Bronchial epithelial cell (primary cell): ENCODE data around the gene SERINC1. TPM values are rescaled to one million over a fixed set of nuclear protein-coding genes. Genes with fewer than 3 reads are reported as not detected.

Experiments used
- DNase-seq: peaks from one replicate; pipeline ENCODE4 v3.0.0-alpha.2; 2010; ENCODE audit warnings: low read depth
- FAIRE-seq: peaks from 2 replicates; lab custom pipeline; 2011; peaks lifted over from hg19 to GRCh38; lab: Jason Lieb, UNC
- H3K27me3 ChIP-seq: 2 replicates; pipeline ENCODE4 v1.5.1; 2011; ENCODE audit warnings: low read length; ENCODE audit not compliant: control insufficient read depth, insufficient read depth
- H3K36me3 ChIP-seq: 2 replicates; pipeline ENCODE4 v1.5.1; 2011; ENCODE audit warnings: low read length; ENCODE audit not compliant: control insufficient read depth, insufficient read depth
- H3K4me3 ChIP-seq: 2 replicates; pipeline ENCODE4 v1.5.1; 2011; ENCODE audit warnings: mild to moderate bottlenecking, low read depth, low read length, control low read depth
- total RNA-seq: library from RNA; depleted of rRNA; stranded (reverse); fragments of >200 nt; gene quantifications from 2 replicates; pipeline ENCODE4 v1.2.1, GENCODE V29; 2014
- TF ChIP-seq, protein P1 (sequence below): IDR thresholded peaks from 2 replicates; pipeline ENCODE4 v1.5.1; 2011; ENCODE audit warnings: mild to moderate bottlenecking, moderate library complexity, low read length, control low read depth, inconsistent platforms; ENCODE audit not compliant: insufficient read depth, severe bottlenecking

The SERINC1 gene
- total RNA-seq, 1 donor from 2014 or later: 205 TPM

DNA sequence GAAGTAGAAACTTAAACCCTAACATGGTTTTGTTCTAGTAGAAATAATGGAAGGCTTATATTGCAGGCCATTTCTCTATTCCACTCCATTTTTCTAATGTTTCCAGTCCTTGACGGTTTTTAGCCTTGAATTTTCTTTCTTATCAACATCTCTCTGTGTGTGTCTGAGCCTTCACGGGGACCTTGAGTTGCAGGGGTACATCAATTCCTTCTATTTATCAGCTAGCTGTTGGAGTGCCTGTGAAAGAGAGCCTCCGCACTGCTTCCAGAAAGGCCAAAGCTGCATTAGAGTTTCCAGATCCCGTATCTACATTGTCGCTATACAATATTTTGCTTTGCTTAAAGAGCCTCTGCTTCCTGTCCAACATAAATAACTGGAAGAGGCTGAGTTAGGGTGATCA is 77.6 kb downstream of the SERINC1 start:
- DNase-seq (no peak), FAIRE-seq (no peak)
- TF ChIP-seq, protein P1, sequence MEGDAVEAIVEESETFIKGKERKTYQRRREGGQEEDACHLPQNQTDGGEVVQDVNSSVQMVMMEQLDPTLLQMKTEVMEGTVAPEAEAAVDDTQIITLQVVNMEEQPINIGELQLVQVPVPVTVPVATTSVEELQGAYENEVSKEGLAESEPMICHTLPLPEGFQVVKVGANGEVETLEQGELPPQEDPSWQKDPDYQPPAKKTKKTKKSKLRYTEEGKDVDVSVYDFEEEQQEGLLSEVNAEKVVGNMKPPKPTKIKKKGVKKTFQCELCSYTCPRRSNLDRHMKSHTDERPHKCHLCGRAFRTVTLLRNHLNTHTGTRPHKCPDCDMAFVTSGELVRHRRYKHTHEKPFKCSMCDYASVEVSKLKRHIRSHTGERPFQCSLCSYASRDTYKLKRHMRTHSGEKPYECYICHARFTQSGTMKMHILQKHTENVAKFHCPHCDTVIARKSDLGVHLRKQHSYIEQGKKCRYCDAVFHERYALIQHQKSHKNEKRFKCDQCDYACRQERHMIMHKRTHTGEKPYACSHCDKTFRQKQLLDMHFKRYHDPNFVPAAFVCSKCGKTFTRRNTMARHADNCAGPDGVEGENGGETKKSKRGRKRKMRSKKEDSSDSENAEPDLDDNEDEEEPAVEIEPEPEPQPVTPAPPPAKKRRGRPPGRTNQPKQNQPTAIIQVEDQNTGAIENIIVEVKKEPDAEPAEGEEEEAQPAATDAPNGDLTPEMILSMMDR: no peak

DNA sequence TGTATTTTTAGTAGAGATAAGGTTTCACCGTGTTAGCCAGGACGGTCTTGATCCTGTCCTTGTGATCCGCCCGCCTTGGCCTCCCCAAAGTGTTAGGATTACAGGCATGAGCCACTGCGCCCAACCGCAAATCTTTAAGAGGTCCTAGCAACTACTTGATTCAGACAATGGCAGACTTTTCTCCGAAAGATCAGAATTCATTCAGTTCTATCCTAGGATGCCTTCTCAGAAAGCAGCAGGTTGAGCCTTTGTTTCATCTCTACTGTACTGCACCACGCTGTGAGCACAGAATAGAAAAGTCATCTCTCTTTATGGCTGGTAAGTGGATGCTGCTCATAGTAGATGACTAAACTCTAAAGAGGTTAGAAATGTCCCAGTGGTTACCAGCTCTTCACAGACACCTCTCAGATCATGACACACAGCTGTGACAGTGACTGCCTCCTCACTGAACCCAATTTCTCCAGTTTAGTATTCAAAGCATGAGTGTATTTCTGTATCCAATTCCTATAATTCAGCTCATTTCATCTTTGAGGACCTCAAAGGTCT is 78.2 kb downstream of the SERINC1 start:
- no peak for DNase-seq
- Histone ChIP-seq H3K4me3 (no peak overlapping the region), H3K27me3 (no peaks in the 10 kb centered on the region), H3K36me3 (no peaks in the 10 kb centered on the region)
- no peak for FAIRE-seq
- TF ChIP-seq, protein P1: no peak

More for the DNA sequence above, 77.6 kb downstream of the SERINC1 start:
- H3K27me3 ChIP-seq: no peaks in the 10 kb centered on the region
- no peaks in the 10 kb centered on the region for H3K36me3 ChIP-seq
- no peak overlapping the region for H3K4me3 ChIP-seq

Other genes with a start within 250 kb of the SERINC1 start
- gene HSF2, start 72.2 kb downstream of the SERINC1 start, total RNA-seq: 16.0 and 17.9 TPM in 2 replicates
- 2.8 and 3.9 TPM in 2 replicates for gene PKIB, start 138.6 kb upstream of the SERINC1 start, total RNA-seq